Fibroblast of gingiva (primary cell): ENCODE data around the gene FSD1.

Experiments
- DNase-seq: peaks from one replicate; pipeline ENCODE4 v3.0.0-alpha.2; 2011; ENCODE audit warnings: low read depth

Gene FSD1

GRCh38 chr19:4365341-4365740 is 60.9 kb downstream of the FSD1 start:
- DNase-seq, result no peak

- DNase-seq, result no peak
Observed at GRCh38 chr19:4365791-4366665, 61.6 kb downstream of the FSD1 start.

- no peak for DNase-seq
Observed at GRCh38 chr19:4366666-4367335, 62.4 kb downstream of the FSD1 start.

GRCh38 chr19:4367336-4367723 is 62.9 kb downstream of the FSD1 start:
- no peak for DNase-seq

GRCh38 chr19:4367781-4368127 is 63.4 kb downstream of the FSD1 start:
- DNase-seq, result no peak

GRCh38 chr19:4368128-4368820 is 63.9 kb downstream of the FSD1 start:
- no peak for DNase-seq

GRCh38 chr19:4369109-4369887 is 64.9 kb downstream of the FSD1 start:
- no peak for DNase-seq

GRCh38 chr19:4369888-4370260 is 65.5 kb downstream of the FSD1 start:
- DNase-seq, result peak; percentile 57

- DNase-seq, result no peak
Observed at GRCh38 chr19:4370418-4371041, 66.1 kb downstream of the FSD1 start.

- DNase-seq, result peak; percentile 84
Observed at GRCh38 chr19:4371247-4372164, 67.1 kb downstream of the FSD1 start.

GRCh38 chr19:4372165-4373012 is 68.0 kb downstream of the FSD1 start:
- DNase-seq, result no peak

- no peak for DNase-seq
Observed at GRCh38 chr19:4373013-4373367, 68.6 kb downstream of the FSD1 start.
